Thyroid gland (tissue), 4 donors: ENCODE data around the gene ATRNL1. TPM values are rescaled to one million over a fixed set of nuclear protein-coding genes. Genes with fewer than 3 reads are reported as not detected.

Experiments used
- DNase-seq, 2 donors: peaks; one replicate each; pipeline ENCODE4 v3.0.0-alpha.2; 2019
- H3K27ac ChIP-seq, 3 donors: fragments of 200-600 bp; sonication (generic); 1 replicate in 2 of 3; 2 replicates in 1 of 3; pipeline ENCODE4 v1.5.1; 2016 to 2019; ENCODE audit warnings: mild to moderate bottlenecking in 1 of 3, moderate library complexity in 1 of 3
- H3K27me3 ChIP-seq: fragments of 200-600 bp; sonication (generic); one replicate; pipeline ENCODE4 v1.5.1; 2019
- H3K36me3 ChIP-seq, 2 donors: fragments of 200-600 bp; sonication (generic); one replicate each; pipeline ENCODE4 v1.5.1; 2016 to 2019
- H3K4me1 ChIP-seq, 2 donors: fragments of 200-600 bp; sonication (generic); one replicate each; pipeline ENCODE4 v1.5.1; 2017 to 2019
- H3K4me3 ChIP-seq, 3 donors: fragments of 200-600 bp; sonication (generic); replicated peaks in 1 of 3; 1 replicate in 2 of 3; 2 replicates in 1 of 3; pipeline ENCODE4 v1.5.1; 2016; ENCODE audit warnings: mild to moderate bottlenecking in 1 of 3
- H3K9me3 ChIP-seq: fragments of 200-600 bp; sonication (generic); one replicate; pipeline ENCODE4 v1.5.1; 2017
- POLR2A ChIP-seq, 2 donors: fragments of 450-650 bp; IDR thresholded peaks; one replicate each; pipeline ENCODE4 v1.6.1; 2017; ENCODE audit warnings: antibody characterized with exemption in 2 of 2, mild to moderate bottlenecking in 2 of 2, moderate library complexity in 1 of 2
- WGBS, 2 donors: methylation state at CpG; one replicate each; pipeline ENCODE4 v1.1.5; 2017; 5-methylcytosine and 5-hydroxymethylcytosine counted together
- intact Hi-C: fragments of 100-400 bp; cut with DNase I; formaldehyde crosslinking; loops from one replicate; pipeline ENCODE4 v1.15.1; 2023
- total RNA-seq, 4 donors: library from RNA; depleted of rRNA; stranded (reverse); fragments of >200 nt; gene quantifications; one replicate each; pipeline ENCODE4 v1.2.3, GENCODE V29; 2016
- TF ChIP-seq, protein P1 (sequence below), 6 experiments: fragments of 200-600 bp in 3 of 6; fragments of 450-650 bp in 3 of 6; sonication (generic) in 3 of 6; IDR thresholded peaks; one replicate each; pipeline ENCODE4 v1.5.1; 2016 to 2019; ENCODE audit warnings: antibody characterized with exemption in 6 of 6, mild to moderate bottlenecking in 2 of 6, inconsistent platforms in 1 of 6, moderate library complexity in 1 of 6

Gene ATRNL1
- total RNA-seq, 4 donors from 2014 or later = 2.3 to 6.3 (median 3.8) TPM

DNA sequence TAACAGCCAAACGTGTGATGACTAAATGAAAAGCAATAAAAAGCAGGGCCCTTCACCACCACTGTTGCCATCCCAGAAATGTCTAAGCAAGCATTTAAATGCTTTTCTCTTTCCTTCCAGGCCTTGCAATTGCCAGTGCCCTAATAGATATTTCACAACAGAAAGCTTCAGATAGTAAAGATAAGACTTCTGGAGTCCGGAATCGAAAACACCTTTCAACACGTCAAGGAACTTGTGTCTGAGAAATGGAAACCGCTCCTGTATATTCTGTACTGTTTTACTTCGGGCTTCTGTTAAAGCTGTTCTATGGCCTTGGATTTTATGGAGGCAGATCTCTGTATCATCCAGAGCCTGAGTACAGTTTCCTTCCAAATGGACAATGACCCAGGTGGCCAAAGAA lies 851.4 kb downstream of the ATRNL1 start:
- DNase-seq = no peak
- Histone ChIP-seq H3K27me3 (no peaks in the 10 kb centered on the region), H3K4me1 (peaks cover 0 to 4% of the 10 kb centered on the region in 2 donors), H3K27ac (no peak overlapping the region), H3K36me3 (no peaks in the 10 kb centered on the region), H3K9me3 (no peaks in the 10 kb centered on the region), H3K4me3 (no peak overlapping the region)
- no peak for TF ChIP-seq POLR2A (IDR thresholded peaks at IDR 0.05)
- TF ChIP-seq, protein P1, sequence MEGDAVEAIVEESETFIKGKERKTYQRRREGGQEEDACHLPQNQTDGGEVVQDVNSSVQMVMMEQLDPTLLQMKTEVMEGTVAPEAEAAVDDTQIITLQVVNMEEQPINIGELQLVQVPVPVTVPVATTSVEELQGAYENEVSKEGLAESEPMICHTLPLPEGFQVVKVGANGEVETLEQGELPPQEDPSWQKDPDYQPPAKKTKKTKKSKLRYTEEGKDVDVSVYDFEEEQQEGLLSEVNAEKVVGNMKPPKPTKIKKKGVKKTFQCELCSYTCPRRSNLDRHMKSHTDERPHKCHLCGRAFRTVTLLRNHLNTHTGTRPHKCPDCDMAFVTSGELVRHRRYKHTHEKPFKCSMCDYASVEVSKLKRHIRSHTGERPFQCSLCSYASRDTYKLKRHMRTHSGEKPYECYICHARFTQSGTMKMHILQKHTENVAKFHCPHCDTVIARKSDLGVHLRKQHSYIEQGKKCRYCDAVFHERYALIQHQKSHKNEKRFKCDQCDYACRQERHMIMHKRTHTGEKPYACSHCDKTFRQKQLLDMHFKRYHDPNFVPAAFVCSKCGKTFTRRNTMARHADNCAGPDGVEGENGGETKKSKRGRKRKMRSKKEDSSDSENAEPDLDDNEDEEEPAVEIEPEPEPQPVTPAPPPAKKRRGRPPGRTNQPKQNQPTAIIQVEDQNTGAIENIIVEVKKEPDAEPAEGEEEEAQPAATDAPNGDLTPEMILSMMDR (IDR thresholded peaks at IDR 0.05) = no peak
- WGBS, 2 donors = 96% methylated on average over 6 of the region's 6 CpGs
- intact Hi-C loops = no loop called here

DNA sequence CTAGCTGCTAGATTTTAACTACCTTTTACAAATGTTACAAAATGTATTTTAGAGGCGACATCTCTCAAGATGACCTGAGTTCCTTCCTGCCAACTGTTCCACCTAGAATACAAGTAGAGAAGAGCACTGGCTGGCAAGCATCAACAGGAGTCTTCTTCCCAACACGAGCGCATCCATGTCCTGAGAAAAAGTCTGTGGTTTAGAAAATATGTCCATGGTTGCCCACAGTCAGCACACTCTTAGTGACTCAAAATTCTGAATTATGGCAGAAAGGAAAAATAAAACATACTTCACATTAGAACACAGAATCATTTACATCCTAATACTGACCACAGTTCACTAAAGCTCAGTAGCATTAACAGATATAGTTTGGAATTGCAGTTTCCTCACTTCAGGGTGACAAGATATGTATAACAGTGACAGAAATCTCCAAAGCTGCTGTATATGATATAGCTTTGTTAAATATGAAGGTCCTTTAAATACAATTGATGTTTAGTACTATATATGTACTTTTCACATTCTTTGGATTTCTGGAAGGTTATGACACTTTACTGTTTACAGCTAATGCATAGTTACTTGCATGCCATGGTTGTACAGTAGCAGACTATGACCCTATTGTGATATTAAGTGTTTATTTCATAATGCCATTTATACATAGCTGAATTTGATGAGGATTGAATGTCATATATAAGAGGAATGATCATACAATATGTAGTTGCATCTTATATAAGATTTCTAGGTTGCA lies 852.7 kb downstream of the ATRNL1 start:
- WGBS, 2 donors = 94 to 98% methylated on average over 3 of the region's 3 CpGs

DNA sequence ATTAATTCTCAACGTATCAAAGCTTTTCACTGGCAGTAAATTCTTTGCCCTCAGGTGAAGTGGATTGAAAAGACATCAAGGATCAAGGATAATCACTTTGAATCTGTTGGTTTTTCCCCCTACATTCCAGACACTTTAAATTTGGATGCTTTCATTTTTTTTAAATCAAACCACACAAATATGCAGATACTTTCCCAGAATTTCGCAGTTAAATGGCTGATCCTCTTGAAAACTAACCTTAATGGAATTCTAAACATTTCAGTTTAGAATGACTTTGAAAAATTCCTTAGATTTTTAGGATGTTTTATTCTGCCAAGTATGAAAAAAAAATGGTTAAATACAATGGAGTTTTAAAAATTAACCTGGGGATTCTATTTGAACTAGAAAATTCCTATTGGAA lies 853.9 kb downstream of the ATRNL1 start:
- no peaks in the 10 kb centered on the region for H3K36me3 ChIP-seq
- no peak for DNase-seq
- intact Hi-C loops = no loop called here
- H3K4me1 ChIP-seq = peaks cover 18 to 30% of the 10 kb centered on the region in 2 donors
- H3K4me3 ChIP-seq = no peak overlapping the region
- no peaks in the 10 kb centered on the region for H3K27me3 ChIP-seq
- H3K27ac ChIP-seq = no peak overlapping the region
- whole genome bisulfite sequencing, 2 donors = 62 to 84% methylated on average over 2 of the region's 2 CpGs
- TF ChIP-seq, protein P1 (IDR thresholded peaks at IDR 0.05) = no peak
- TF ChIP-seq POLR2A (IDR thresholded peaks at IDR 0.05) = no peak
- no peaks in the 10 kb centered on the region for H3K9me3 ChIP-seq

More for the DNA sequence above, 852.7 kb downstream of the ATRNL1 start:
- DNase-seq = no peak
- no peaks in the 10 kb centered on the region for H3K9me3 ChIP-seq
- H3K4me3 ChIP-seq = no peak overlapping the region
- H3K27me3 ChIP-seq = no peaks in the 10 kb centered on the region
- peaks cover 8 to 18% of the 10 kb centered on the region in 2 donors for H3K4me1 ChIP-seq
- TF ChIP-seq, protein P1 (IDR thresholded peaks at IDR 0.05) = no peak
- no peak for TF ChIP-seq POLR2A (IDR thresholded peaks at IDR 0.05)
- H3K27ac ChIP-seq = no peak overlapping the region
- intact Hi-C loops = no loop called here
- H3K36me3 ChIP-seq = no peaks in the 10 kb centered on the region

DNA sequence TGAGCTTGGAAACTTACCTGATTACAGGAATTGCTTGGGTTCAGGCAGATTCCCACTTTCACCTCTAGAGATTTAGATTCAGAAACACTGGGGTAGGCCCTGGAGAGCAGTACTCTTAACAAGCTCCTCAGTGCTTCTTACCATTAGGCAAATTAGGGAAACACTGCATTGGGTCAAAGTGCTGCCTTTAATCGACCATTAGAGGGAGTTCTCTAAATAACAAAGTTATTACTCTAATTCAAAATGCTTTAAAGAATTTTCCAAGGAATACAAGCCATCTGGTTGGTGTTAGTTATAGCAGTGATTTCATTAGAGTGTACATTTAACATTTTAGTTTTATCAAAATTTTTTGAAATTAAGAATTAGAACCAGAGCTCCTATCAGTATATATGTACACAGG lies 855.3 kb downstream of the ATRNL1 start:
- H3K27me3 ChIP-seq = no peaks in the 10 kb centered on the region
- no peaks in the 10 kb centered on the region for H3K36me3 ChIP-seq
- no peak for DNase-seq
- no peaks in the 10 kb centered on the region for H3K9me3 ChIP-seq
- WGBS, 2 donors = 6 to 18% methylated on average over 1 of the region's 1 CpG
- intact Hi-C loops = no loop called here
- H3K4me1 ChIP-seq = peaks cover 31 to 39% of the 10 kb centered on the region in 2 donors
- H3K27ac ChIP-seq = peak overlapping the region in 1 of 3 donors; percentile 3
- H3K4me3 ChIP-seq = no peak overlapping the region
- TF ChIP-seq POLR2A (IDR thresholded peaks at IDR 0.05) = no peak
- TF ChIP-seq, protein P1 (IDR thresholded peaks at IDR 0.05) = peak in 4 of 6 experiments; percentile 16 to 52 (median 48)

DNA sequence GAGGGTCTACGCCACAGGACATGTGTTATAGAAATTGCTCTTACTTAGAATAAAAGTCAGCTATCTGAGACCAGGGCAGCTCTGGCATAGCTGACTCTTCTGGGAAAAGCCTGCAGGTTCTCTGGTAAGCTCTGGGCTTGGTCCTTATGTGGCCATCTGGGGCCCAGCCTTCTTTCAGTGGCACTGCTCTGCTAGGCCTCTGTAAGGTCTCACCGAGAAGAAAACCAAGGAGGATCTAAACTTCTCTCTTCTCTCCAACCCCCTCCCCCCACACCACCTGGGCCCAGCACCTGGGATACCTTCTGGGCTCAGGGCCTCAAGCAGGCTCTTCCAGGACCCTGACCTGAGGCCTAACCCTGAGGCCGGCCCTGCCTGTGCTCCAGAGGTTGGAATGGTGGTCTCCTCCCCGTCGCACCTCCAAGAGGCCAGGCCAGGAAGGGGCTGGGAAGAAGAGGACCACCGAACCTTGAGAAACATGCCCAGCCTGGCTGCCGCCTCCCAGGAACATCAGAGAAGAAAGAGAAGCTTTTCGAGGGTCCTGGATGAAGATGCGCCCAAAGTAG lies 856.2 kb downstream of the ATRNL1 start:
- no peaks in the 10 kb centered on the region for H3K9me3 ChIP-seq
- WGBS, 2 donors = 95 to 96% methylated on average over 9 of the region's 9 CpGs
- peak overlapping the region; percentile 3 to 51 (median 49) for H3K27ac ChIP-seq
- peaks cover 31 to 45% of the 10 kb centered on the region in 2 donors for H3K4me1 ChIP-seq
- no peaks in the 10 kb centered on the region for H3K27me3 ChIP-seq
- no peaks in the 10 kb centered on the region for H3K36me3 ChIP-seq
- no peak for DNase-seq
- intact Hi-C loops = no loop called here
- TF ChIP-seq, protein P1 (IDR thresholded peaks at IDR 0.05) = no peak
- TF ChIP-seq POLR2A (IDR thresholded peaks at IDR 0.05) = no peak
- no peak overlapping the region for H3K4me3 ChIP-seq
